Stromal cell of bone marrow (primary cell): ENCODE measurements around the gene PLXND1.

Source experiments
- DNase-seq: peaks from one replicate; pipeline ENCODE4 v3.0.0-alpha.2; 2012; ENCODE audit warnings: low read depth

The PLXND1 gene

DNA sequence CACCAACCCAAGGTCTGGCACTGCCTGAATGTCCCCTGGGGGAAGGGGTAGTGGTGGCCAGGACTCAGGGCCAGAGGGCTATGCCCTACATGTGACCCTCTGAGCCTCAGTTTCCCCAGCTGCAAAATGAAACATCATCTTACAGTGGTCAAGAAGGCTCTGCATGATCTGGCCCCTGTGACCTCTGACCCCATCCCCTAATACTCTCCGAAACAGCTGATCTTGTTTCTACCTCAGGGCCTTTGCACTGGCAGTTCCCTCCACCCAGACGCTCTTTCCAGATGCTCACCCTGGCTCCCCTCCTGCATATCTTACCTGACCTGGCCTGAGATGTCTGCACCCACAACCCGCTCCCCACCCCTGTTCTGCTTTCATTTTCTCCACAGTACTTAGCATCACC is 21.8 kb downstream of the PLXND1 start:
- no peak for DNase-seq

GRCh38 chr3:129583289-129583688 is 23.2 kb downstream of the PLXND1 start:
- DNase-seq: no peak

- DNase-seq: no peak
These were observed 23.7 kb downstream of the PLXND1 start for GRCh38 chr3:129582799-129583198.

GRCh38 chr3:129581623-129582022 is 24.9 kb downstream of the PLXND1 start:
- no peak for DNase-seq

- DNase-seq: no peak
These were observed 26.5 kb downstream of the PLXND1 start for GRCh38 chr3:129579991-129580390.

DNA sequence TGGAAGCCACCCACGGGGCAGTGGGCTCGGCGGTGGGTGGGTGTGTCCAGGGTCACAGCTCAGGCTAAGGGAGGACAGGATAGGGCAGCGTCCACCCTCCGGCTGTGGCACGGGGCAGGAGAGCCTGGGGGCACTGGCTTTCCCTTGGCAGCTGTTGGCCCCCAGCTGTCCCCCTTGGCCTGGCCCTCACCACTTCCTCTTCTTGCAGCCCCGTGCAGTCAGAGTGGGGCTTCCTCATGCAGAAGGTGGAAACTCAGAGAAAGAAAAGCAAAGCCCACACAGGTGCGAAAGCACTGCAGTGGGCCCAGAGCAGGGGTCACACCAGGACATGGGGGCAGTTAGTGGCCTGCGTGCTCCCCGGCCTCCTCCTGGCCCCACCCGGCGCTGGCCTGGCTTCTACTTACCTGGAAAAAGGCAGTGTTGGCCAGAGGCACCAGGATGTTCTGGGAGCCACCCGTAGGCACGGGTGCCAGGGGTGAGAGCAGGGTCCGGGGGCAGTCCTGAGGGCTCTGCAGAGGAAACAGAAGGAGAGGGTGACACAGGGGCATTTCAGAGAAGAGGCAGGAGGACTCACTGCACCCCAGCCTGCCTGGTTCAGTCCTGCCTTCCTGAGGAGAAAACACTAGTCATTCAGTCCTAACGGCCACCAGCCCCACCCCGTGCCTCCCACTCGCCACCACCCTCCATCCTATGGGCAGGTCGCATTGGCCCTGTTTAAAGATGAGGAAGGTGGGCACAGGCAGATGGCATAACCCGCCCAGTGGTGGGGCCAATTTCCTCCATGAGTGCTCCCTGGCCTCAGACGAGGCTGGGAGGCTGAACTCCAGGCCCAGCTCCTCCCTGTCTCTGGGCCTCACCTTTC is 28.3 kb downstream of the PLXND1 start:
- no peak for DNase-seq

DNA sequence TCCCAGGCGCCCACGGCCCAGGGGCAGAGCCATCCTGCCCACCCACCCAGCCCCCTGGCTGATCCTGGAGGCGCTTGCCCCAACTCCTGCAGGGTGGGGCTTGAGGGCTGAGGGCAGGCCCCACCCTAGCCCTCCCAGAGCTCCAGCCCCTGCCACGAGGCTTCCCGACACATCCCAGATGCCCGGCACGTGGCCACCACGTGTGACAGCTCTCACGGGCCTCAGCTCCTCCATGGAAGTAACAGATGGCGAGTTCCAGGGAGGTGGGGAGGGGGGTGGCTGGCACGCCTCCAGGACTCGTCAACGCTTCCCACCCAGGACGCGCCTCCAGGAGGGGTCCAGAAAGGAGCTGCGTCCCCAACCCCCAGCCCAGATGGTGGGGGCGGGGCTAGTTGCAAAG is 29.1 kb downstream of the PLXND1 start:
- DNase-seq: no peak

GRCh38 chr3:129576514-129577352 is 29.7 kb downstream of the PLXND1 start:
- no peak for DNase-seq

GRCh38 chr3:129575997-129576384 is 30.5 kb downstream of the PLXND1 start:
- DNase-seq: no peak

GRCh38 chr3:129575233-129575996 is 31.1 kb downstream of the PLXND1 start:
- no peak for DNase-seq

DNA sequence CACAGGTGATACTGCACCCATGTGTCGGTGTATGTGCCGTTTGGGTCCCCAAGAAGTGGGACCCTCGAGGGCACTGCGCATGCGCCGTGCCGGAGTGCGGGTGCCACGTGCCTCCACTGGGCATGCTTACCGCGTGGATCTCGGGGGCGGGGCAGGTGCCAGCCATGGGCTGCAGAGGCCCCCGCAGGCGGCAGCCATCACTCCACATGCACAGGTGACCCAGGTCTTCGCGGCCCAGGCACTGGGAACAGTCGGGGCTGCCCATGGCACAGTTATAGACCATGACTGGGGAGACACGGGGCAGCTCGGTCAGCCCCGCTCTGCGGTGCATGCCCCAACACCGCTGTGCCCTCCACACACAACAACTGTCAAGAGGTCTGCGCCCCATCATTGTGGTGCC is 32.3 kb downstream of the PLXND1 start:
- no peak for DNase-seq

GRCh38 chr3:129573493-129573892 is 33.0 kb downstream of the PLXND1 start:
- DNase-seq: no peak

- no peak for DNase-seq
These were observed 33.9 kb downstream of the PLXND1 start for GRCh38 chr3:129572603-129573002.

DNA sequence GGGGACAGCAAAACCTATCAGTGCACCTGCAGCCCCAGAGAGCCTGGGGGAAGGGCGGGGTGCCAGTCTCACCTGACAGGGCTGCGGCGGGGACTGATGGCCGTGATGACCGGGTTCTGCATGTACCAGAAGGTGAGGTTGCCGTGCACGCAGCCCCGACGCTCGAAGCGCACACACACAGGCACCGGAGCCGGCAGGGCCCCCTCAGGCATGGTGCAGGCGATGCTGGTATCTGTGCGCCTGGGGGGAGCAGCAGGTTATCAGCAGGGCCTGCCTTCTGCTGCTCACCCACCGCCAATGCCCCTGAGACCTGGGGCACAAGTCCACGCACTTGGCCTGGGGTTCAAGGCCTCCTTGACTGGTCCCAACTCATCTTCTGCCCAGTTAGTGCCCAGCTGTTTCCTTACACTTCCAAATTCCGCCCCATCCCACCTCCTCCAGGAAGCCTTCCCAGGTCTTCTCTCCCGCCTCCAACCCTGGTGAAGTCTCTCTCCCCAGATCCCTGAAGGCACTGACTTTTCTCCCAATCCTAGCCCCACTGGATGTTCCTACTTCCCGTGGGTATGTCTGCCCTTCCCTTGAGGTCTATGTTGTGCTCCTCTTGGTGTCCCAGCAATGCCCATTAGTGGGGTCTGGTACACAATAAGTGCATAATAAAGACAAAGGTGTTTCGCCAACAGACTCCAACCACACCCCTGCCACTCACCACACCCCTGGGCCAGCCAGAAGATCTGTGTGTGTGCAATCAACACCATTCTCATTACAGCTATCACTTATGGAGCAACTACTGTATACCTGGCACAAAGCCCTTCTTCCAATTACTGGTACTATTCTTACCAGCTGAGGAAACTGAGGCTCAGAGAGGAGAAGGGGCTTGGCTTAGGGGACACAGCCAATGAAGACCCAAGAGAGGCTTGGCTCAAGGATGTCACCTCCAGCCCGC is 34.6 kb downstream of the PLXND1 start:
- no peak for DNase-seq

DNA sequence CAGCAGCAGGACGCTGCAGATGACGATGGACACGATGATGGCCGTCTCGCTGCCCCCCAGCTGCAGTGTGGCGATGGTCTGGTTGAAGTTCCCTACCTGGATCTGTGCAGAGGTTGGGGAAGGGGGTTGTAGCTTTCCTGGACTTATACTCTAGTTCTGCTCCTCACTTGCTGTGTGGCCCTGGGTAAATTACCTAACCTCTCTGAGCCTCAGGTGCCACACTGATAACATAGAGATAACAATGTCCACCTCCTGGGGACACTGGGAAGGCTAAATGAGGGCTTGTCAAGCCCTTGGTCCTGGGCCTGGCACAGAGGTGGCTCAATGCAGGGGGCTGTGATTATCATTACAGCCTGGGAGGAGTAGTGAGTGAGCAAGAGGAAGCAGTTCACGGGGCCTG is 36.6 kb downstream of the PLXND1 start:
- DNase-seq: no peak

DNA sequence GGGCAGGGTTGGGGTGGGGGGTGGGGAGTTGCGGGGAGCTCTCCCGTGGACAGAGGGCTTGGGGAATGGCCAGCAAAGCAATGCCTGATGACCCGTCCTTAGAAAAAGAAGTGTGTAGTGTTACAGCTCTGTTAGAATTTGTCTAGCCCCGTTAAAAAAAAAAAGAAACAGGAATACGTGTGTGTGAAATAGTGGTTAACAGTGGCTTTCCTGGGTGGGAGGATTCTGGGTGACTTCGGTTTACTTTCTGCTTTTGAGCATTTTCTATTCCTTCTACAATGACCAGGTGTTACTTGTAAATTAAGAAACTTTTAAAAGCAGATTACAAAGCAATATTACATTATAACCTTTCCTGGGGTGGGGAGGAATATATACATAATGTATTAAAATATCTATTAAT is 38.5 kb downstream of the PLXND1 start:
- no peak for DNase-seq

DNA sequence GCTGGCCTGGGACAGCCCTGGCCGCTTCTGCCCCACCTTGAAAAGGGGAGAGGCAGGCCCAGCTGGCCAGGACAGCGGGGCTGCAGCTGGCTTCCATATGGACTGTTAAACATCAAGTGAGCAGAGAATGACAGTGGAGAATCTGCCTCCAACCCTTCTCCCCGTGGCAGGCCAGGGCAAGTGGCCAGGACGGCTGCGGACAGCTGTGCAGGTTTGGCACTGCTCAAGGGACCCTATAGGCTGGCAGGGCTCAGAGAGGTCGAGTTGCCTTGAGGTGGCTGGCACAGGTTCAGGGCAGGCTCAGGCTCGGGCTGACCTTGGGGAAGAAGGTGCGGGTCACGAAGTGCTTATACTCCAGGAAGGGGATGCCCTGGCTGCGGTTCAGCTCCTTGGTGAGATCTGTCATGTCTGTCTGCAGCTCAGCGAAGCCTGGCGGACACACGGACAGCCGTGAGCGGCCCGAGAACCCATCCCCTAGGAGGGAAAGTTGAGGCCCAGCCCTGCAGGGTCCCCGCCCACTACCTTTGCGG is 39.2 kb downstream of the PLXND1 start:
- no peak for DNase-seq

GRCh38 chr3:129565902-129566301 is 40.6 kb downstream of the PLXND1 start:
- no peak for DNase-seq

DNA sequence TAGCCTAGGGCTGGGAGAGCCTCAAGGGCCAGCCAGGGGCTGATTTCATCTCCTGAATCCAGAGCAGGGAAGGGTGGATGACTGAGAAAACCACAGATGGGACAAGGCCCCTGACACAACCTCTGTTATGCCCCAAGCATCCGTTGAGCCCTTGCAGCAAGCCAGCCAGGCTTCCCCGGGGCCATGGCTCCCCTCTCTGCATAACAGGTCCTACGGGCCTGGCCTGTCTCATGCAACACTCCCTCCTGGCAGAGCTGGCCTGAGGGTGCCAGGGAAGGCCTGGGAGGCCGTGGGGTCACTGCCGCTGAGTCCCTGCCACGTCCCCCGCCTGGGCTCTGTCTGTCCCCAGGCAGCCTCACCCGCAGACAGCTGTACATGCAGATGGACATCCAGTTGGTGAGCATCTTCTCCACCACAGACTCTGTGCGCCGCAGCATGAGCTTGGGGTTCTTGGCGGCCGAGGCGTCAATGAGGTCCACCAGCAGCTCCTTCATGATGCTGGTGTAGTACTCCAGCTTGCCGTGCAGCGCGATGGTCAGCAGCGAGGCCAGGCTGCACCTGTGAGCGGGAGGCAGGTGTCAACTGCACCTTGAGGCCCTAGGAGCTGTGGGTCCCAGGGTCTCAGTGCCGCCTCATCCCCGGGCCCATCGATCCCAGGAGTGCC is 41.4 kb downstream of the PLXND1 start:
- DNase-seq: no peak

- no peak for DNase-seq
These were observed 42.5 kb downstream of the PLXND1 start for GRCh38 chr3:129563850-129564535.
